ENCODE results near the gene COL4A5. TPM values are rescaled to one million over a fixed set of nuclear protein-coding genes. Genes with fewer than 3 reads are reported as not detected.
A peak's percentile ranks its signal among the peaks of the same experiment; 100 is the strongest.

COL4A5 gene
- total and polyA plus RNA-seq, 3 donors from 2014 or later = 13.4 to 33.0 (median 23.8) TPM

DNA sequence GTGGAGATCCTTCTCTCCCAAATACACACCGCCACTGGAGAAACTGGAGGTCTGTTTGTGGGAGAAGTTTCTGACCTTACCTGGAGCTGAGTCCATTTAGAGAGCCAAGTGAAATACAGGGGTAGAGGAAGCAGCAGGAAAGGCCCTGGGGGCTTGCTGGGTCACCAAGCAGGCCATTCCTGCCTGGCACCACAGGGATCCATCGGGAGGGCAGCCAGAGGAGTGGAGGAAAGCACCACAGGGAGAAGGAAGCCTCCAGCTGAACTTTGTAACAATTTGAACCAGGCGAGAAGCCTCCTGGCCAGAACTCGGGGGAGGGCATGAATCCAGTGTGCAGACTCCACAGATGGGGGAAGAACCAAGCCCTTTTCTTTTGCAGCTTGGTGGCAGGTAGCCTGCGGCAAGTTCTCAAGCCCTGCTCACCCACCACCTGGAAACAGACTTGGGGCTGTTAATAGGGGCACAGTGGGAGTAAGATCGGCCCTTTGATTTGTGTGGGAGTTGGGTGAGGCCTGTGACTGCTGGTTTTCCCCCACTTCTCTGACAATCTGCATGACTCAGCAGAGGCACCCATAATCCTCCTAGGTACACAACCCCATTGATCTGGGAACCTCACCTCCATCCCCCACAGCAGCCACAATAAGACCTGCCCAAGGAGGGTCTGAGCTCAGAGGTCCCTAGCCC, 202.1 kb downstream of the COL4A5 start:
- no peaks in the 10 kb centered on the region for H3K9me3 ChIP-seq
- no peak for TF ChIP-seq POLR2A (IDR thresholded peaks at IDR 0.05)
- TF ChIP-seq, protein P1, sequence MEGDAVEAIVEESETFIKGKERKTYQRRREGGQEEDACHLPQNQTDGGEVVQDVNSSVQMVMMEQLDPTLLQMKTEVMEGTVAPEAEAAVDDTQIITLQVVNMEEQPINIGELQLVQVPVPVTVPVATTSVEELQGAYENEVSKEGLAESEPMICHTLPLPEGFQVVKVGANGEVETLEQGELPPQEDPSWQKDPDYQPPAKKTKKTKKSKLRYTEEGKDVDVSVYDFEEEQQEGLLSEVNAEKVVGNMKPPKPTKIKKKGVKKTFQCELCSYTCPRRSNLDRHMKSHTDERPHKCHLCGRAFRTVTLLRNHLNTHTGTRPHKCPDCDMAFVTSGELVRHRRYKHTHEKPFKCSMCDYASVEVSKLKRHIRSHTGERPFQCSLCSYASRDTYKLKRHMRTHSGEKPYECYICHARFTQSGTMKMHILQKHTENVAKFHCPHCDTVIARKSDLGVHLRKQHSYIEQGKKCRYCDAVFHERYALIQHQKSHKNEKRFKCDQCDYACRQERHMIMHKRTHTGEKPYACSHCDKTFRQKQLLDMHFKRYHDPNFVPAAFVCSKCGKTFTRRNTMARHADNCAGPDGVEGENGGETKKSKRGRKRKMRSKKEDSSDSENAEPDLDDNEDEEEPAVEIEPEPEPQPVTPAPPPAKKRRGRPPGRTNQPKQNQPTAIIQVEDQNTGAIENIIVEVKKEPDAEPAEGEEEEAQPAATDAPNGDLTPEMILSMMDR (IDR thresholded peaks at IDR 0.05) = no peak
- H3K4me1 ChIP-seq = no peaks in the 10 kb centered on the region
- H3K27me3 ChIP-seq = no peaks in the 10 kb centered on the region
- 78 to 86% methylated on average over 4 to 6 of the region's 6 CpGs for WGBS, 2 donors
- H3K4me3 ChIP-seq = no peak overlapping the region
- H3K27ac ChIP-seq = no peak overlapping the region
- no peaks in the 10 kb centered on the region for H3K36me3 ChIP-seq (ENCODE audit: low read depth, missing control alignments)
- peak; percentile 18 for DNase-seq
- intact Hi-C loops (cut with DNase I; ENCODE audit: low total_unique reads) = no loop called here

DNA sequence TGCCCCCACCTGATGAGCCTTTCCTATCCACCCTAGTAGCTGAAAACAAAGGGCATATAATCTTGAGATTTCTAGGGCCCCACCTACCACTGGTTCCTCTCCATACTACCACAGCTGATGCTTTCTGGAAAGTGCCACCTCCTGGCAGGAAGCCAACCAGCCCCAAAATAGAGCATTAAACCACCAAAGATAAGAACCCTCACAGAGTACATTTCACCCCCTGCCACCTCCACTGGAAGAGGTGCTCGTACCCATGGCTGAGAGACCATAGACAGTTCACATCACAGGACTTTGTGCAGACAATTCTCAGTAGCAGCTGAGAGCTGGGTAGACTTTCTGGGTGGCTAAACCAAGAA, 202.6 kb downstream of the COL4A5 start:
- no peaks in the 10 kb centered on the region for H3K9me3 ChIP-seq
- H3K4me1 ChIP-seq = no peaks in the 10 kb centered on the region
- no peaks in the 10 kb centered on the region for H3K36me3 ChIP-seq (ENCODE audit: low read depth, missing control alignments)
- H3K4me3 ChIP-seq = no peak overlapping the region
- TF ChIP-seq, protein P1 (IDR thresholded peaks at IDR 0.05) = no peak
- no peak for TF ChIP-seq POLR2A (IDR thresholded peaks at IDR 0.05)
- WGBS, 2 donors = 100% methylated on average over 1 of the region's 1 CpG; no CpG with 5 or more reads in 1 of the 2 donors
- H3K27ac ChIP-seq = no peak overlapping the region
- intact Hi-C loops (cut with DNase I; ENCODE audit: low total_unique reads) = no loop called here
- DNase-seq = no peak
- no peaks in the 10 kb centered on the region for H3K27me3 ChIP-seq

DNA sequence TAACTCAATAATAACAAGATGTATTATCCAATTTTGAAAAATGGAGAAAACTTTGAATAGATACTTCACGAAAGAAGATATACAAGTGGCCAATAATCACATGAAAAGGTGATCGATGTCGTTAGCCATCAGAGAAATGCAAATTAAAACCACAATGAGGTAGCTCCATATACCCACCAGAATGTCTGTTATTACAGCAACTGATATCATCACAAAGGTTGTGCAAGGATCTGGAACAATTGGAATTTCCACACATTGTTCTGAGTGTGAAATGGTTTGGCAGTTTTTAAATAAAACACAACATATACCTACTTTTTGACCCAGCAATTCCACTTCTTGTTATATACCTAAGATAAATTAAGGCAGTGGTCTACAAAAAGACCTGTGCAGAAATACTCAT, 225.1 kb downstream of the COL4A5 start:
- H3K27ac ChIP-seq = no peak overlapping the region
- TF ChIP-seq, protein P1 (IDR thresholded peaks at IDR 0.05) = no peak
- TF ChIP-seq POLR2A (IDR thresholded peaks at IDR 0.05) = no peak
- WGBS, 2 donors = 85 to 97% methylated on average over 3 of the region's 3 CpGs
- H3K4me1 ChIP-seq = no peaks in the 10 kb centered on the region
- intact Hi-C loops (cut with DNase I; ENCODE audit: low total_unique reads) = no loop called here
- H3K27me3 ChIP-seq = no peaks in the 10 kb centered on the region
- no peaks in the 10 kb centered on the region for H3K9me3 ChIP-seq
- H3K36me3 ChIP-seq (ENCODE audit: low read depth, missing control alignments) = no peaks in the 10 kb centered on the region
- no peak for DNase-seq
- no peak overlapping the region for H3K4me3 ChIP-seq

DNA sequence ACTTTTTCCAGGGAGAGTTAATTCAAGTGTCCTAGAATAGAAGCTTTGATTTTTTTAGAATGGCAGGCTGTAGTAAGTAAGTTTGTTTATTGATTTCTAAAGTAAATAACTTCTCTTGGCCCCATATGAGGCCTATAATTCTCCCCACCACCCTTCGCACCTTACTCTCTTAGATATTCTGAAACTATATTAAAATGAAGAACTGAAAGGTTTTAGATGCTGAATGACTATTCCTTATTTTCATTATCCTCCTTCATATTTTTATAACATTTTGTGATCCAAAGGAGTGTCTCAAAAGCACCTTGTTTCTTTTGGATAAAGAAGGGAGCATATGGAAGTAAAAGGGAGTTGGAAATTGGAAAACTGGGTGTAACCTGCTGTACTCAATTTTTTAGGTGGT, 226.5 kb downstream of the COL4A5 start:
- 100% methylated on average over 1 of the region's 1 CpG for WGBS, 2 donors
- H3K27me3 ChIP-seq = no peaks in the 10 kb centered on the region
- H3K27ac ChIP-seq = no peak overlapping the region
- no peaks in the 10 kb centered on the region for H3K4me1 ChIP-seq
- DNase-seq = no peak
- TF ChIP-seq, protein P1 (IDR thresholded peaks at IDR 0.05) = no peak
- no peak for TF ChIP-seq POLR2A (IDR thresholded peaks at IDR 0.05)
- H3K36me3 ChIP-seq (ENCODE audit: low read depth, missing control alignments) = no peaks in the 10 kb centered on the region
- no peaks in the 10 kb centered on the region for H3K9me3 ChIP-seq
- no peak overlapping the region for H3K4me3 ChIP-seq
- intact Hi-C loops (cut with DNase I; ENCODE audit: low total_unique reads) = no loop called here

DNA sequence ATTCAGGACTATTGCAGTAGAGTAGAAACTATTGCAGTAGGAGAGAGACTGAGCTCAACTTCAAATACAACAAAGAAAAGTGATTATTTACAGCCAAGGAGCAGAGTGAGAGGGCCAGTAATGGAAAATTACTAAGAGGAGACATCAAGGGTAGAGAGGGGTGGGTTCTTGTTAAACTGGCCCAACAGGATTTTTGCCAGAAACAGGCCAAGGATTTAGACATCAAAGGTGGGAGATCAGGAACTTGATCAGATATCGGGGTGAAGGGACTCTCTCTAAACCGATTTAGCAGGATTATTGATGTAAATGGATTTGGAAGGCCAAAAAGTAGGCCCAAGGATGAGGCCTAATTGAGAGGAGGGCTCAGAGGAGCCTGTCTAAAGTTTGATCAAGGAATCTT, 231.9 kb downstream of the COL4A5 start:
- Histone ChIP-seq H3K27me3 (no peaks in the 10 kb centered on the region), H3K9me3 (no peaks in the 10 kb centered on the region), H3K4me1 (no peaks in the 10 kb centered on the region), H3K4me3 (no peak overlapping the region), H3K36me3 (ENCODE audit: low read depth, missing control alignments) (no peaks in the 10 kb centered on the region), H3K27ac (no peak overlapping the region)
- DNase-seq = no peak
- TF ChIP-seq POLR2A (IDR thresholded peaks at IDR 0.05) = no peak
- TF ChIP-seq, protein P1 (IDR thresholded peaks at IDR 0.05) = no peak
- 80 to 83% methylated on average over 2 of the region's 2 CpGs for WGBS, 2 donors
- intact Hi-C loops (cut with DNase I; ENCODE audit: low total_unique reads) = no loop called here
